ENCODE results near the gene AHRR. TPM values are rescaled to one million over a fixed set of nuclear protein-coding genes. Genes with fewer than 3 reads are reported as not detected.
"Not testable (repeated sequence)": the region's sequence is repeated elsewhere in the genome, so short reads cannot be mapped to it uniquely, and the experiment has no call there.

The AHRR gene
- total RNA-seq, 2 donors from 2014 or later, result 0.26 to 0.33 TPM

- TF ChIP-seq CTCF (IDR thresholded peaks at IDR 0.05) (no peak), POLR2A (IDR thresholded peaks at IDR 0.05) (no peak)
- 48 to 61% methylated on average over 12 to 21 of the region's 21 CpGs for WGBS, 2 donors
- ATAC-seq (peak; percentile 33), DNase-seq (peak in 1 of 4 donors; percentile 1)
- H3K4me3 ChIP-seq, result no peak overlapping the region
- intact Hi-C loops (cut with DNase I), result no loop called here
- no peaks in the 10 kb centered on the region for H3K27me3 ChIP-seq
- H3K9me3 ChIP-seq, result no peaks in the 10 kb centered on the region
- no peak overlapping the region for H3K27ac ChIP-seq
- peaks cover 11% of the 10 kb centered on the region for H3K4me1 ChIP-seq
- H3K36me3 ChIP-seq (replicated peaks in 1 of 2; ENCODE audit: insufficient read depth in 1 of 2, low read depth in 2 of 2), result no peaks in the 10 kb centered on the region
Observed at GRCh38 chr5:395156-395920, 73.8 kb downstream of the AHRR start.

GRCh38 chr5:395921-396530, 74.5 kb downstream of the AHRR start:
- 87% methylated on average over 12 to 13 of the region's 17 CpGs for WGBS, 2 donors
- Histone ChIP-seq H3K4me3 (no peak overlapping the region), H3K36me3 (replicated peaks in 1 of 2; ENCODE audit: insufficient read depth in 1 of 2, low read depth in 2 of 2) (no peaks in the 10 kb centered on the region), H3K27me3 (no peaks in the 10 kb centered on the region), H3K9me3 (no peaks in the 10 kb centered on the region), H3K4me1 (peaks cover 14% of the 10 kb centered on the region), H3K27ac (no peak overlapping the region)
- DNase-seq (no peak), ATAC-seq (no peak)
- TF ChIP-seq POLR2A (IDR thresholded peaks at IDR 0.05), result no peak
- no peak for TF ChIP-seq CTCF (IDR thresholded peaks at IDR 0.05)
- intact Hi-C loops (cut with DNase I), result no loop called here

- no peak overlapping the region for H3K4me3 ChIP-seq
- peaks cover 14% of the 10 kb centered on the region for H3K4me1 ChIP-seq
- H3K27me3 ChIP-seq, result no peaks in the 10 kb centered on the region
- no peak for ATAC-seq
- no peak overlapping the region for H3K27ac ChIP-seq
- intact Hi-C loops (cut with DNase I), result no loop called here
- WGBS, 2 donors, result 90 to 95% methylated on average over 7 to 10 of the region's 13 CpGs
- no peaks in the 10 kb centered on the region for H3K36me3 ChIP-seq (replicated peaks in 1 of 2; ENCODE audit: insufficient read depth in 1 of 2, low read depth in 2 of 2)
- no peaks in the 10 kb centered on the region for H3K9me3 ChIP-seq
- no peak for DNase-seq
- TF ChIP-seq POLR2A (IDR thresholded peaks at IDR 0.05), result no peak
- TF ChIP-seq CTCF (IDR thresholded peaks at IDR 0.05), result no peak
Observed at GRCh38 chr5:396531-396961, 75.0 kb downstream of the AHRR start.

GRCh38 chr5:398141-398474, 76.6 kb downstream of the AHRR start:
- H3K27ac ChIP-seq; H3K9me3 ChIP-seq; DNase-seq; ATAC-seq; H3K4me3 ChIP-seq; intact Hi-C loops (cut with DNase I); H3K27me3 ChIP-seq; H3K36me3 ChIP-seq (replicated peaks in 1 of 2; ENCODE audit: insufficient read depth in 1 of 2, low read depth in 2 of 2): not testable (repeated sequence)
- 88 to 89% methylated on average over 15 of the region's 15 CpGs for WGBS, 2 donors
- peaks cover 14% of the 10 kb centered on the region for H3K4me1 ChIP-seq

GRCh38 chr5:398475-399295, 77.2 kb downstream of the AHRR start:
- TF ChIP-seq CTCF (IDR thresholded peaks at IDR 0.05) (no peak), POLR2A (IDR thresholded peaks at IDR 0.05) (no peak)
- no peak overlapping the region for H3K27ac ChIP-seq
- DNase-seq, result peak in 1 of 4 donors; percentile 1

More at GRCh38 chr5:398475-399295, 77.2 kb downstream of the AHRR start:
- WGBS, 2 donors, result 77 to 78% methylated on average over 18 to 34 of the region's 35 CpGs
- ATAC-seq, result no peak
- Histone ChIP-seq H3K4me3 (no peak overlapping the region), H3K27me3 (no peaks in the 10 kb centered on the region), H3K9me3 (no peaks in the 10 kb centered on the region), H3K36me3 (replicated peaks in 1 of 2; ENCODE audit: insufficient read depth in 1 of 2, low read depth in 2 of 2) (no peaks in the 10 kb centered on the region), H3K4me1 (peaks cover 14% of the 10 kb centered on the region)
- intact Hi-C loops (cut with DNase I), result no loop called here
